Cerebellar cortex (tissue), 1 donor: ENCODE measurements around the gene TSPAN5.
"Not testable (repeated sequence)": the region's sequence is repeated elsewhere in the genome, so short reads cannot be mapped to it uniquely, and the experiment has no call there.

ENCODE experiments used
- DNase-seq: peaks from one replicate; pipeline ENCODE4 v3.0.0-alpha.2; 2015; ENCODE audit warnings: low spot score

TSPAN5 gene

DNA sequence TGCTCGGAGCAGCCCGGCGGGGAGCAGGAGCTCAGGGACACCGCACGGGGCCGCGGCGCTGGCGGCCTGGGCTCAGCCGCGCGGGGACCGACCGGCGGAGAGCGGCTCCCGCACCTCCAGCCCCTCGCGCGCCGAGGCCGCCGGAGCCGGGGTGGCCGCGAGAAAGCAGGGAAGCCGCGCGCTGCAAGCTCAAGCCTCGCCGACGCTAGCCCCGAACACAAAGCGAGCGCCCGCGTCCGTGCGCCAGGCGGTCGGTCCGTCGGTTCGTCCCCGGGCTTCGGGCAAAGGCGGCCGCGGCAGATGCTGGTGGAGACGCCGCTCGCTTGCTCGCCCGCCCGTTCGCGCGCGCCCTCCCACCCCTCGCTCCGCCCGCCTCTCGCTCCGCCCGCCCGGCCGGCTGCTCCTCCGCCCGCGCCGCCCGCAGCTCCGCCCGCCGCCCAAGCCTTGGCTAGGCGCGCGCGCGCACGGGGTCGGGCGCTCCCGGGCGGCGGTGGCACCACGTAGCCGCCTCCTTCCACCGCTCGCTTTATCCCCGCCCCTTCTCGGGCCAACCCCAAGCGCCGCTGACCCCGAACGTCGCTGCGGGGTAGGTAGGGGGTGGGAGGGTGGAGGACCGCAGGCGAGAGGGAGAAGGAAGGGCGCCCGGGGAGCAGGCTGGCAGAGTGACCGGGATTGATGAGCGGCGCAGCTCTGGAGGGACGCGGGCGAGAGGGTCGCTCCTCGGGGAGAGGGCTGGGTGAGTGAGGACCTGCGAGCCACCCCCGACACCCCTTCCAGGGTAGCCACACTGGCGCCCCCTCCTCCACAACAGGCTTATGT is at the start of gene TSPAN5:
TSPAN5 (minus strand) TSS at position 325 of the 819 bp plus-strand sequence.
- peak; percentile 68 for DNase-seq

DNA sequence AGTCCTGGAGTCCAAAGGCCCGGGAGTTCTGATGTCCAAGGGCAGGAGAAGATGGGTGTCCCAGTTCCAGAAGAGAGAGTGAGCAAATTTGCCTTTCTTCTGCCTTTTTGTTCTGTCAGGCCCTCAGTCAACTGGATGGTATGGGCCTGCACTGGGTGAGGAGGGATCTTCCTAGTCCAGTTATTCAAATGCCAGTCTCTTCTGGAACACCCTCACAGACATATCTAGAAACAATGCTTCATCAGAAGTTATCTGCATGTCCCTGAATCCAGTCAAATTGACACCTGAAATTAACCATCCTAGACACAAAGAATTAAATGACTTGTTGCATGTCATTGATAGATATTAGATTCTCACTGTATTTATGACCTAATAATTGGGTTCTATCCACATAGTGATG is 48.5 kb upstream of the TSPAN5 start:
- no peak for DNase-seq

DNA sequence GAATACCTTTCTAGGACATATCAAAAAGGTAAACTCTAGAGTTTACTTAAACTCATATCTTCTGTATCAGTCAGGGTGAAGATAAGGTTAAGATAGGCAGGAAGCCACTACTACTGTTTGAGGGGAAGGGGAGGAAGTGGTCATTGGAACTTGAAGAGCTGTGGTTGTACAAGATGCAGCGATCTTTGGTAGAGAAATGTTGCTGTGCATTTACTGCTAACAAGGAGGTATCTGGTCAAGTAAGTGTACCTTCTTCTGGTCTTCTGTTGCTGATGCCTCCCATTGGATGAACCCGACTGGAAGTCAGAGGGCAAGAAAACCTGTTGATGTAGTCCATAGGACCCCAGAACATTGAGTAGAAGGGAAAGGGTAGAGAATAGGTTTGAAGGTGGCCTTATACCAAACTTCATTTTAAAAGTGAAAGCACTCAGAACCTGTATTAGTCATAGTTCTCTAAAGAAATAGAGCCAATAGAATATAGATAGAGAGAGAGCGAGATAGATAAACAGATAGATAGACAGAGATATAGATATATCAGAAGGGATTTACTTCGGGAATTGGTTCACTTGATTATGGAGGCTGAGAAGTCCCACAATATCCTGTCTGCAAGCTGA is 47.9 kb upstream of the TSPAN5 start:
- no peak for DNase-seq

- DNase-seq: not testable (repeated sequence)
These were observed 47.2 kb upstream of the TSPAN5 start for GRCh38 chr4:98705586-98705985.

DNA sequence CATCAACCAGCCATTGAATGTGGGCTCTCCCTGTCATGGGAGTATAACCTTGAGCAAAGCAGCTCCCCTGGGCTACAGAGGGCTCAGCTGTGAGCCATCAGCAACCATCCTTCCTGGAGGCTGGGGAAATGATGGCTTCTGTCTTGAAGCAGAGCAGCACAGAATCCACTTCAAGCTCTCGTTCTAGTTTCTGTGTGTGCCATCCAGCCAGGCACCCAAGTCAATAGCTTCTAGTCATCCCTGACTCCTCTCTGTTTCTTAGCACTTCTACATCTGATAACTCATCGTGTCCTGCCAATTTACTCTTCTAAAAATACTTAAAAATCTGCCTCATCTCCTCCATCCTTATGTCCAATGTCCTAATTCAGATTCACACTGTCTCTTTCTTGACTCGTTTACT is 42.2 kb upstream of the TSPAN5 start:
- no peak for DNase-seq

DNA sequence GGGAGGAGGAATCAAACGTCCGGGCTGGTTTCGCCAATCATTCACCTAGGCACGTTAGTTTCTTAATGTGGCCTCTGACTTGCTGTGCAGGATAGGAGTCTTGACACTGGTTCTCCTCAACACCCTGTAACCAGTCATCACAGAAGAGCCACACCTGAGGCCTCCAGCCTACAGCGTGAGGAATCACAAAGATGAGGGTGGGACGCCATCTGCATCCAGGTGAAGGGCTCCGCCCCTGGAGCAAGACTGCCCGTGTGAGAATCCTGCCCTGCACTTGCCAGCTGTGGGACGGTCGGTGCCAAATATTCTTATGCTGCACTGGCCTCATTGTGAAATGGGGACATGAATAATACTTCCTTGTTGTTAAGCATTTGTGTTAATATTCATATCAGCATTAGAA is 35.7 kb upstream of the TSPAN5 start:
- no peak for DNase-seq

GRCh38 chr4:98692411-98692810 is 34.0 kb upstream of the TSPAN5 start:
- no peak for DNase-seq

GRCh38 chr4:98691588-98691987 is 33.2 kb upstream of the TSPAN5 start:
- DNase-seq: no peak

DNA sequence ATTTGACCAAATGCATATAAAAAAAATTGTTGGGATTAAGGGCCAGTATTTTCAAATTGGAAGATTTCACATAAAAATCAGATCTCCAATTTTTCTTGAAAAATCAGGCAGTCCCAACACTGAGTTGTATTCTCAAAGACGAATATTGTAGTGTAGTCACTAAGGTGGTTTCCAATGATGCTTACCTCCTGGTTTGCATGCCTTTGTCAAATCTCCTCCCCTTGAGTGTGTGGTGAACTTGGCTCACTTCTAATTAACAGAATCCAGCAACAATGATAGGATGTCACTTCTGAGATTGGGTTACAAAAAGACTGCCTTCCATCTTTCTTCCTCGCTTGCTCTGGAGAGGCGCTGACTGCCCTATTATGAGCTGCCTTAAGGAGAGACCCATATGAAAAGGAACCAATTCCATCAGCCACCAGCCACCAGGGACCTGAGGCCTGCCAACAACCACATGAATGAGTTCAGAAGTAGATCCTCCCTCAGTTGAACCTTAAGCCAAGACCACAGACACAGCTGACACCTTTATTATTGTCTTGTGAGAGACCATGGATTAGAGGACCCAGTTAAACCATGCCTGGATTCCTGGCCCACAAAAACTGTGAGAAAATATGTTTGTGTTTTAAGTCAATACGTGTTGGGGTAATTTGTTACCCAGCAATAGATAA is 31.2 kb upstream of the TSPAN5 start:
- DNase-seq: no peak

GRCh38 chr4:98688411-98689290 is 30.2 kb upstream of the TSPAN5 start:
- DNase-seq: no peak

GRCh38 chr4:98687876-98688275 is 29.5 kb upstream of the TSPAN5 start:
- DNase-seq: no peak

- no peak for DNase-seq
These were observed 28.4 kb upstream of the TSPAN5 start for GRCh38 chr4:98686847-98687246.

DNA sequence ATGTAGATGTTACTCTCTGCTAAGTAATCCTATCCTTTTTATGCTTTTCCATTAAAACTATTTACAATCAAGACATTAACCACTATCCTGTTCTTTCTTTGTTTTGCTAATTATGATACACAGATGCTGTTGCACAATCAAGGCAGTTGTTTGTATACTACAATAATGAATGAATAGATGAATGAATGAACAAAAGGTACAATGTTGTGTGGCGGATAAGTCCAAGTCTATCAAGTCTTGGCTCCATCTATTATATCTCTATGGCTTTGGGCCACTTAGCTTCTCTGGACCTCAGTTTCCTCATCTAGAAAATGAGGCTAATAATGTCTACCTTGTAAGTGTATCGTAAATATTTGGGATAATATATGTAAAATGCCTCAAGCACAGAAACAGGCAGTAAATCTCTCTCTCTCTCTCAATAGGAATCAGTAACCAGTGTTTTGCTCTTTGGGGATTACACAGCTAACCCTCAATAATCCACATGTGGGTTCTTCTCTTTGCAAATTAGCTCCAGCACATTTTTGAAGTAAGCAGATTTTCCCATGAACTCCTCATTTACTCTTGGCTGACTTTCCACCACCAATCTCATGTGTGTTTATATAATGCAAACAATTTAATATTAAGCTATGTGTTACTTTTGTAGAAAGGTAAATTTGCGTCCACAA is 27.8 kb upstream of the TSPAN5 start:
- no peak for DNase-seq

DNA sequence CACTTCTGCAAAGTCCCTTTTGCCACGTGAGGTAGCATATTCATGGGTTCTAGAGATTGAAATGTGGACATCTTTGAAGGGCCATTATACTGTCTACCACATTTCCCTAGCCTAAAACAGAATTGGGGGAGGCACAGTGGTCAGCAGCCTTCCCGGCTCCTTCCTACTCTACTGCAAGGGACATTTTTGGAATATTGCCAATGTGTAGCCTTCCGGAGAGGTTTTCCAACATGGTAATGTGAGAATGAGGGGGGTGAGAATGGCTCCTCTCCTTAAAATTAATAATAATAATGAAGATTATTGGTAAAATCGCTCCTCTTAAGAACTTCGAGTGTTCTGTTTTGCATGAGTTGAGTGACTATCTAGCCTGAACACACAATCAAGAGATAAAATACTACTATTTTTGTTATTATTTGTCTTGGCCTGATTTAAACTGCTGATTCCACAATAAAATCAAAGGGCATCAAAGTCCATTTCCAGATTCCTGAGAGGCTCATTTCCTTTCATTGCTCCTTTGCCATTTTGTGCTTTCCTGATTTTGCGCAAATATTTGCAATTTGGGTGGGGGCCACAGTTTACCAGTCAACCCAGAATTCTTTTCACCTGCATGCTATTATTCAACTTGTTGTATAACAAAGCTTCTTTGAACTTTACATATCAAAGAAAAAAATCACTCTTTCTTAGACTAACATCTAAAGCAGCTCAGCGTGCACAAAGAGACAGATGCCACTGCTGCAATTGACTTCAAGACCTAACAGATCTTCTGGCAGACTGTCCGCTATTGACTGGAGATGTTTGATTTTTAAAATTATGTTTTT is 27.0 kb upstream of the TSPAN5 start:
- no peak for DNase-seq

DNA sequence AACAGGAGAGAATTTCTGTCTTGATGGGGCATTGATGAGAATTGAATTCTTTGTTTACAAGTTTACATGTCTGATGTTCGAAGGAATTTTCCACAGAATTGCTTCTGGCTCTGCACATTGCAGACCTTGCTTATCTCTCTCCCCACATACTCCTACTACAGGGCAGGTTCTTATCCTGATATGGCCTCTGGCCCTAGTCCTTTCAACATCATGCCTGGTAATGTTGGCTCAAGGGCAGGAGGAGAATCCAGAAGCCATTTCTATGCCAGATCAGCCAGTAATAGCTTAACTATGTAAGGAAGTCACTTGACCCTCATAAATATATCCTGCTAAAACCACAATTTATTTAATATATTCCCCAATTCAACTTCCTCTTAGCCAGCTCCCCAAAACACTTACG is 24.3 kb upstream of the TSPAN5 start:
- DNase-seq: no peak

DNA sequence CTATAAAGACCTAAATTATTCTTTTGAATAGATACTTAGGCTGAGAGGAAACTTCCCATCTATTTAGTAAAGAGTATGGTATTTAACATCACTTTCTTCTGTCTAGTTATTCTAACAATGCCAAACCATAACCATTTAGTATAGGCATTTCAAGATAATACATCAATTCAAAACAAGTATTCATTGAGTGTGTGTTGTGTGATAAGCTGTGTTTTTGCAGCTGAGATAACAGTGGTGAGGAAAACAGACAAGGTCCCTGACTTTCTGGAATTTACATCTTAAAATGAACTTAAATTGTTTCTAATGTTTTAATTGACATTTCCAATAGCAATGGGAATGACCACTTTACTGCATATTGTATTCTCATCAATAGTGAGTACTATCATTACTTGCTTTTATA is 22.4 kb upstream of the TSPAN5 start:
- DNase-seq: no peak

- no peak for DNase-seq
These were observed 21.3 kb upstream of the TSPAN5 start for GRCh38 chr4:98679738-98680137.

DNA sequence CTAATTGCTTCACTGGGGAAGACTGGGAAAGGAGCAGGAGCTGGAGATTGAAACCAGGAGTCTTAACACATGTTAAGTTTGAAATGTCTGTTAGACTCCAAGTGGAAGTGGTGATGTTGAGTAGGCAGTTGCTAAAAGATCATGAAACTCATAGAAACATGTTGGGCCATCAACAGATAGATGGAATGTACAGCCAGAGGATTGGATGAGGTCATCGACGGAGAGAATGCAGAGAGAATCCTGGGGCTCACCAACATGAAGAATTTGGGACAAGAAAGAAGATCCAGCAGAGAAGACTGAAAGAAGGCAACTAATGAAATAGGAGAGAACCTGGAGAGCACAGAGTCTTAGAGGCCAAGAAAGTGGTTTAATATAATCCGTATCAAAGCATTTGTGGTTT is 19.4 kb upstream of the TSPAN5 start:
- DNase-seq: no peak

DNA sequence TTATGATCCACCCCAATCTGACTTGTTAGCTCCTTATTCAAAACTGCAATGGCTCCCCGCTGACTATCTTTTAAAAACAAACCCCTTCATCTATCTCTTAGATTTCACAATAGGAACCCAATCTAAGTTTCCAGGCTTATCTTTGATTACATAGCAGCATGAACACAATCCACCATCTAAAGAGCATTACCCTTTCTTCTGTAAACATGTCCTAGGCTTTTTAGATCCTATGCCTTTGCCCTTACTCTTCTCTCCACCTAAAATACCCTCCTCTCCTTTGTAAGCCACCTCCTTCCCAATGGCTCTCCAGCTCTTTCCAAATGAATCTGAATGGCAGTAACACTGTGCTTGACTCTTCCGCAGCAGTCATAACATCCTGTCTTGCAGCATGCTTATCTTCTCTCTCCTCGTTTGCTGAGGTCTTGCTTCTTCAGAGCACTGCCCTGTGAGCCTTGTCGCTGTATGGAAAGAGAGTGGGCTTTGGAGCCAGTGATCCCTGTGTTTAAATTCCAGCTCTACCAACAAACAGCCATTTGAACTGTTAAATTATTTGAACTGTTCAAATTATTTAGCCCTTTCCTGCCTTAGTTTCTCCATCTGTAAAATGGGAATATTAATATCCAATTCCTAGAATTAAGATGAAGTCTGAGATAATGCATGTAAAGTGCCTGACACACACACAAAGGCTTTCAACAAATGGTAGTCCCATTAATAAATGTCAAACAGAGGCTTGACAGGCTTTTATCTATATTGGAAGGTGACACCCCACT is 16.2 kb upstream of the TSPAN5 start:
- DNase-seq: no peak

DNA sequence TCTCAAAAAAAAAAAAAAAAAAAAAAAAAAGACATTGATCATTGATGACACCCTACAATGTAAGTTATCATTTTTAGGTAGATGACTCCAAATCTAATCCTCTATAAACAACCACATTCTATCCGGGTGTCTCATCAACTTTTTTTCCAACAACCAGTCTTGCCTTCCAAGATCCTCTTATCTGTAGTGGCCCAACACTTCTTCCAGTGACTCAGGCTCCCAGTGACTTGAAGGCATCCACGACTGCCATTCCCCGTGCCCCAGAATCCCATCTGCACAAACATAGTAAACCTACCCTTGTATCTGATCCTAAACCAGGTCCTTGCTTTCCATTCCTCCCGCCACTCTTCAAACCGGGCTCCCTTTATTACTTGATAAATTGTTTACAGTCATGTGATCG is 15.6 kb upstream of the TSPAN5 start:
- DNase-seq: no peak
